IPS DF 6.9 (cell line): ENCODE measurements around the gene FNDC3B.

Experiments
- DNase-seq: peaks from one replicate; pipeline ENCODE4 v3.0.0-alpha.2; 2013; ENCODE audit warnings: low read depth, low spot score
- H3K27ac ChIP-seq: one replicate; pipeline ENCODE4 v1.5.1; 2013; ENCODE audit warnings: low read length, control low read depth
- H3K27me3 ChIP-seq: 2 replicates; pipeline ENCODE4 v1.6.1; 2013; ENCODE audit warnings: mild to moderate bottlenecking, low read length; ENCODE audit not compliant: control insufficient read depth, insufficient read depth
- H3K36me3 ChIP-seq: 2 replicates; pipeline ENCODE4 v1.6.1; 2013; ENCODE audit warnings: low read length; ENCODE audit not compliant: control insufficient read depth, insufficient read depth
- H3K4me1 ChIP-seq: 2 replicates; pipeline ENCODE4 v1.6.1; 2013; ENCODE audit warnings: low read length; ENCODE audit not compliant: control insufficient read depth, insufficient read depth
- H3K4me3 ChIP-seq: 2 replicates; pipeline ENCODE4 v1.5.1; 2013; ENCODE audit warnings: mild to moderate bottlenecking, low read length
- H3K9me3 ChIP-seq: 2 replicates; pipeline ENCODE4 v1.6.1; 2013; ENCODE audit warnings: low read length, inconsistent platforms; ENCODE audit not compliant: control insufficient read depth, insufficient read depth
- WGBS: extraction: QIAGEN DNeasy Blood & Tissue Kit; methylation state at CpG from one replicate; pipeline ENCODE4 v1.1.7; 2013; ENCODE audit warnings: mixed read lengths, missing lambda C conversion rate; ENCODE audit not compliant: insufficient read length, insufficient coverage; 5-methylcytosine and 5-hydroxymethylcytosine counted together

The FNDC3B gene

GRCh38 chr3:172054115-172054764 is 14.9 kb downstream of the FNDC3B start:
- Histone ChIP-seq H3K4me1 (peaks cover 1% of the 10 kb centered on the region; the same call in 1 of the 2 replicates), H3K4me3 (no peak overlapping the region), H3K27me3 (no peaks in the 10 kb centered on the region), H3K9me3 (no peaks in the 10 kb centered on the region), H3K27ac (no peak overlapping the region), H3K36me3 (no peaks in the 10 kb centered on the region)
- DNase-seq: no peak
- WGBS: no CpG with 5 or more reads among the region's 6 CpGs

- H3K4me1 ChIP-seq: peaks cover 1% of the 10 kb centered on the region; the same call in 1 of the 2 replicates
- H3K27ac ChIP-seq: no peak overlapping the region
- no peak overlapping the region for H3K4me3 ChIP-seq
- H3K36me3 ChIP-seq: no peaks in the 10 kb centered on the region
- no CpG with 5 or more reads among the region's 3 CpGs for WGBS
- no peaks in the 10 kb centered on the region for H3K27me3 ChIP-seq
- no peak for DNase-seq
- H3K9me3 ChIP-seq: no peaks in the 10 kb centered on the region
These were observed 17.0 kb downstream of the FNDC3B start for GRCh38 chr3:172056416-172056815.

- DNase-seq: no peak
- WGBS: no CpG with 5 or more reads among the region's 3 CpGs
- Histone ChIP-seq H3K36me3 (no peaks in the 10 kb centered on the region), H3K27me3 (no peaks in the 10 kb centered on the region), H3K4me1 (peaks cover 1% of the 10 kb centered on the region; the same call in 1 of the 2 replicates), H3K9me3 (no peaks in the 10 kb centered on the region), H3K27ac (no peak overlapping the region), H3K4me3 (no peak overlapping the region)
These were observed 17.7 kb downstream of the FNDC3B start for GRCh38 chr3:172057059-172057458.

- no CpG with 5 or more reads among the region's 3 CpGs for WGBS
- no peak for DNase-seq
- Histone ChIP-seq H3K27me3 (no peaks in the 10 kb centered on the region), H3K27ac (no peak overlapping the region), H3K4me3 (no peak overlapping the region), H3K36me3 (no peaks in the 10 kb centered on the region), H3K9me3 (no peaks in the 10 kb centered on the region), H3K4me1 (peaks cover 1% of the 10 kb centered on the region; the same call in 1 of the 2 replicates)
These were observed 18.4 kb downstream of the FNDC3B start for GRCh38 chr3:172057624-172058327.

GRCh38 chr3:172059532-172059931 is 20.2 kb downstream of the FNDC3B start:
- Histone ChIP-seq H3K4me1 (no peaks in the 10 kb centered on the region), H3K27ac (no peak overlapping the region), H3K4me3 (no peak overlapping the region), H3K36me3 (no peaks in the 10 kb centered on the region), H3K27me3 (no peaks in the 10 kb centered on the region), H3K9me3 (no peaks in the 10 kb centered on the region)
- no CpG with 5 or more reads among the region's 3 CpGs for WGBS
- DNase-seq: no peak

- Histone ChIP-seq H3K36me3 (no peaks in the 10 kb centered on the region), H3K27me3 (no peaks in the 10 kb centered on the region), H3K27ac (no peak overlapping the region), H3K4me1 (no peaks in the 10 kb centered on the region), H3K9me3 (no peaks in the 10 kb centered on the region), H3K4me3 (no peak overlapping the region)
- no peak for DNase-seq
- WGBS: no CpG with 5 or more reads among the region's 1 CpG
These were observed 20.9 kb downstream of the FNDC3B start for GRCh38 chr3:172060234-172060633.

GRCh38 chr3:172061724-172062184 is 22.4 kb downstream of the FNDC3B start:
- H3K27me3 ChIP-seq: no peaks in the 10 kb centered on the region
- no CpG with 5 or more reads among the region's 4 CpGs for WGBS
- no peak overlapping the region for H3K4me3 ChIP-seq
- H3K36me3 ChIP-seq: no peaks in the 10 kb centered on the region
- H3K27ac ChIP-seq: no peak overlapping the region
- no peaks in the 10 kb centered on the region for H3K9me3 ChIP-seq
- no peak for DNase-seq
- no peaks in the 10 kb centered on the region for H3K4me1 ChIP-seq

- Histone ChIP-seq H3K4me3 (no peak overlapping the region), H3K4me1 (no peaks in the 10 kb centered on the region), H3K9me3 (no peaks in the 10 kb centered on the region), H3K27ac (no peak overlapping the region), H3K36me3 (no peaks in the 10 kb centered on the region), H3K27me3 (no peaks in the 10 kb centered on the region)
- no peak for DNase-seq
- 100% methylated on average over 2 of the region's 3 CpGs for WGBS
These were observed 23.4 kb downstream of the FNDC3B start for GRCh38 chr3:172062761-172063160.

- H3K9me3 ChIP-seq: no peaks in the 10 kb centered on the region
- H3K4me3 ChIP-seq: no peak overlapping the region
- no peaks in the 10 kb centered on the region for H3K4me1 ChIP-seq
- no peak for DNase-seq
- H3K36me3 ChIP-seq: no peaks in the 10 kb centered on the region
- no peaks in the 10 kb centered on the region for H3K27me3 ChIP-seq
- H3K27ac ChIP-seq: no peak overlapping the region
- no CpG with 5 or more reads among the region's 7 CpGs for WGBS
These were observed 24.4 kb downstream of the FNDC3B start for GRCh38 chr3:172063456-172064432.

GRCh38 chr3:172065527-172065926 is 26.1 kb downstream of the FNDC3B start:
- H3K4me1 ChIP-seq: peaks cover 1% of the 10 kb centered on the region; the same call in 1 of the 2 replicates
- no peak overlapping the region for H3K27ac ChIP-seq
- no peaks in the 10 kb centered on the region for H3K9me3 ChIP-seq
- H3K4me3 ChIP-seq: no peak overlapping the region
- no peak for DNase-seq
- WGBS: no CpG with 5 or more reads among the region's 1 CpG
- no peaks in the 10 kb centered on the region for H3K36me3 ChIP-seq
- H3K27me3 ChIP-seq: no peaks in the 10 kb centered on the region
